Measurements from ENCODE around the gene ILK.

DNA sequence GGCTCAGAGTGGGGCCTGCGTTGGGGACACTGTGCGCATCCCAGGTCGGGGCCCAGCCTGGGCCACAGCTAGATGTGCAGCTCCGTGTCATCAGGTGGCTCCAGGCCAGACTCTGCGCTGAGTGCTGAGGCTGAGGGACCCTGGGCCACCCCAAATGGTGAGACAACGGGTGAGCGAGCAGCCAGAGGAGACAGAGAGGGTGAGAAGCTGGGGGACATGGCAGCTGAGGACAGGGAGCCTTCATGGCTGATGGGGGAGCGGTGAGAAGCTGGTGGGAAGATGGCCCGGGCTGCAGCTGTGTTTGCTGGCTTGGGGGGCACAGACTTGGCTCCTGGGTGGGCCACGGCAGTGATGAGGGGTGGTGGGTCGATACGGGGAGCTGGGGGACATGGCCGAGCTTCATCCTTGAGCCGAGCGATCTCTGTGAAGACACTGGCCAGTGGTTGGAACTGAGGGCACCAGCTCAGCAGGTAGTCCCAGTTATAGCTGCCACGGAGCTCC lies 18.2 kb downstream of the ILK start:
- TF ChIP-seq CTCF (IDR thresholded peaks at IDR 0.05; ENCODE audit: insufficient read depth, low read length) (no peak), REST (IDR thresholded peaks at IDR 0.05; ENCODE audit: insufficient replicate concordance, low read depth) (no peak), GABPA (IDR thresholded peaks at IDR 0.05; ENCODE audit: low read depth) (no peak), POLR2AphosphoS5 (IDR thresholded peaks at IDR 0.05; ENCODE audit: low read depth) (no peak), SPI1 (IDR thresholded peaks at IDR 0.05; ENCODE audit: borderline replicate concordance, low read depth) (no peak)

Measured in HL-60 (cell line).